Measurements from ENCODE around the gene FOXC1.

Gene FOXC1

DNA sequence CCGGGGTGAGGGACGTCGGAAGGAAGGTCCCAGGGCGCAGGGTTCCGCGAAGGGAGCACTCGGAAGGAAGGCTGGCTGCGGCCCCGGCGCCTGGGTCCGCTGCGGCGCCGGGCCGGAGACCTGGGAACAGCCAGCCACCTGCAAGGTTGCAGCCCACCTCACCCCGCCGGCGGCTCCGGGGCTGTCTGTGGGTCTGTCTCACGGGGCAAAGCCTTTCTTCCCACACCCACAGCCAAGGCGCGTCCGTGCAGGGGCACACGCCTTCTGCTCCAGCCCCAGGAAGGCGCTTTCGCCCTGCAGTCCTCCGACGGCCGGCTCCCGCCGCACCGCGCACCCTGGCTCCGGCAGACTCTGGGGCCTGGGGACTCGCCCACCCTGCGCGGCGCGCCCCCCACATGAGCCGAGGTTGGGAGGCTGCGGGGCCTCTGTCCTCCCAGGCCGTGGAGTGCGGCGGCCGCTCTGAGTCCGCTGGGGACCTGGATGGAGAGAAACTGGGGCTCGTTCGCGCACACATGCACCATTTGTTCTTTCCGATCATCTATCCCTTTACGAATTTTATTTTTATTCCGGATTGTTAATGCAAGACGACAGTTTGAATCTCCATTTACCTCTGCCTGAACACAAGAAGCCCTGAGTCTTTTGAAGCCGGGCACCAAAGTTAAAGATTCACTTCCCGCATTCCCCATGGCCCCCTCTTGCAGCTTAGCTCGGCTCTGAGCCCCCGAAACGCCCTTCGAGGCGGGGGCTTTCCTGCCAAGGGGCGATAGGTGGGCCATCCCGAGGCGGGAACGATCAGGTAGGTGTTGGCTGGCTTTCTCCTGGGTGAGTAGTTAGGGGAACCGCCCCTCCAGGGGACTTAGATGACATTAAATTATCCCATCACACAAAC is 4.5 kb upstream of the FOXC1 start:
- Histone ChIP-seq H3K27me3 (ENCODE audit: low read depth) (no peaks in the 10 kb centered on the region), H3K4me1 (peaks cover 26% of the 10 kb centered on the region), H3K9me3 (no peaks in the 10 kb centered on the region), H3K36me3 (replicated peaks) (no peaks in the 10 kb centered on the region), H3K4me3 (no peak overlapping the region; the same call in 1 of the 2 replicates)
- in situ Hi-C loops (cut with MboI; ENCODE audit: low sequenced_read_pairs), result loop anchor here (10.0 to 25.0 kb wide), 2 partner anchors 507 to 590 kb away; no protein-coding TSS in a partner anchor
- no peak for DNase-seq (ENCODE audit: low spot score in 2 of 2)

DNA sequence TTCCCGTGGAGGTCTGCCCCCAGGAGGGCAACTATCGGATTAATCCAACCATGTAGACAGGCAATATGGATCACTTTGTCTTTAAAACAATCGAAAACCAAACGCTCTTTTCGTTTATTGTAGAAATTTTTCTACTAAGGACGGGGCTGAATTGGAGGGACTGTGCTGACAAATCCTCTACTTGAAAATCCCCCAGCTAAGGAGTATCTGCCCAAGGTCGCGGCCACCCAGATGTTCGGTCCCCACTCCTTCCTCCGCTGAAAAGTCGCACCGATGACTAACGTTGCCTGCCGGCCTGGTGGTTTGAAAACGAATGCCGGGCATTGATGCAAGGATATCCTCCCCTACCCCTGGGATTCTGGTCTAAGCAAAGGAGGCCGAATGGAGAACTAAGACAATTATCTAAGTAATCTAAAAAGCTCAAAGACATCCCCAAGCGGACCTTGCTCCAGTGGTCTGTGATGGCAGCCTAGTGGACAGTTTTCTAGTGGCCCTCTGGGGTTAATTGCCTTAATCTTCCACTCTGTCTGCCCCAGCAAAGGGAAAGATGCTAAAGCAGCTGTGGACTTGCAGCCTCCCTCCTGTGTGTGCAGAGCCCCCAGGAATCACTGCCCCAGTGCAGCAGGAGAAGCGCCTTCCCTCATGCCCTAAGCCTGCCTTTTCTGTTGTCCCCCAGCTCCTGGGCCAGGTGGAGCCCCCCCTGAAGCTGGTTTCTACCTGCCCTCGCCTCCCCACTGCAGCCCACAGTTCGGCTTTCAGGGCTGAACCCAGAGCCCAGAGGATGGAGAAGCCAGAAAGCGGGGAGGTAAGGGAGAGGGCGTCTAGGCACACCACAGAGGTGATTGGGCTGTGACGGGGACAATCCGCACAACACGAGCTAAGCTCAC is 3.6 kb upstream of the FOXC1 start:
- Histone ChIP-seq H3K4me3 (no peak overlapping the region), H3K9me3 (no peaks in the 10 kb centered on the region), H3K27me3 (ENCODE audit: low read depth) (no peaks in the 10 kb centered on the region), H3K36me3 (replicated peaks) (no peaks in the 10 kb centered on the region), H3K4me1 (peaks cover 26% of the 10 kb centered on the region)
- in situ Hi-C loops (cut with MboI; ENCODE audit: low sequenced_read_pairs), result loop anchor here (10.0 to 25.0 kb wide), 2 partner anchors 506 to 589 kb away; no protein-coding TSS in a partner anchor
- DNase-seq (ENCODE audit: low spot score in 2 of 2), result no peak

- in situ Hi-C loops (cut with MboI; ENCODE audit: low sequenced_read_pairs), result loop anchor here (10.0 to 25.0 kb wide), 2 partner anchors 505 to 588 kb away; no protein-coding TSS in a partner anchor
- Histone ChIP-seq H3K4me3 (peak overlapping the region; percentile 17), H3K27me3 (ENCODE audit: low read depth) (no peaks in the 10 kb centered on the region), H3K4me1 (peaks cover 26% of the 10 kb centered on the region), H3K36me3 (replicated peaks) (0 out of 2 replicates have a peak, but pooled peaks cover 3% of the 10 kb centered on the region), H3K9me3 (no peaks in the 10 kb centered on the region)
- peak; percentile 26 to 70 for DNase-seq (ENCODE audit: low spot score in 2 of 2)
Measured at GRCh38 chr6:1606780-1607515, 2.8 kb upstream of the FOXC1 start.

- in situ Hi-C loops (cut with MboI; ENCODE audit: low sequenced_read_pairs), result loop anchor here (10.0 to 25.0 kb wide), 2 partner anchors 505 to 587 kb away; no protein-coding TSS in a partner anchor
- peak overlapping the region; percentile 17 for H3K4me3 ChIP-seq
- H3K27me3 ChIP-seq (ENCODE audit: low read depth), result no peaks in the 10 kb centered on the region
- H3K36me3 ChIP-seq (replicated peaks), result 0 out of 2 replicates have a peak, but pooled peaks cover 3% of the 10 kb centered on the region
- peak; percentile 83 to 90 for DNase-seq (ENCODE audit: low spot score in 2 of 2)
- no peaks in the 10 kb centered on the region for H3K9me3 ChIP-seq
- H3K4me1 ChIP-seq, result peaks cover 26% of the 10 kb centered on the region
Measured at GRCh38 chr6:1607516-1608221, 2.0 kb upstream of the FOXC1 start.

DNA sequence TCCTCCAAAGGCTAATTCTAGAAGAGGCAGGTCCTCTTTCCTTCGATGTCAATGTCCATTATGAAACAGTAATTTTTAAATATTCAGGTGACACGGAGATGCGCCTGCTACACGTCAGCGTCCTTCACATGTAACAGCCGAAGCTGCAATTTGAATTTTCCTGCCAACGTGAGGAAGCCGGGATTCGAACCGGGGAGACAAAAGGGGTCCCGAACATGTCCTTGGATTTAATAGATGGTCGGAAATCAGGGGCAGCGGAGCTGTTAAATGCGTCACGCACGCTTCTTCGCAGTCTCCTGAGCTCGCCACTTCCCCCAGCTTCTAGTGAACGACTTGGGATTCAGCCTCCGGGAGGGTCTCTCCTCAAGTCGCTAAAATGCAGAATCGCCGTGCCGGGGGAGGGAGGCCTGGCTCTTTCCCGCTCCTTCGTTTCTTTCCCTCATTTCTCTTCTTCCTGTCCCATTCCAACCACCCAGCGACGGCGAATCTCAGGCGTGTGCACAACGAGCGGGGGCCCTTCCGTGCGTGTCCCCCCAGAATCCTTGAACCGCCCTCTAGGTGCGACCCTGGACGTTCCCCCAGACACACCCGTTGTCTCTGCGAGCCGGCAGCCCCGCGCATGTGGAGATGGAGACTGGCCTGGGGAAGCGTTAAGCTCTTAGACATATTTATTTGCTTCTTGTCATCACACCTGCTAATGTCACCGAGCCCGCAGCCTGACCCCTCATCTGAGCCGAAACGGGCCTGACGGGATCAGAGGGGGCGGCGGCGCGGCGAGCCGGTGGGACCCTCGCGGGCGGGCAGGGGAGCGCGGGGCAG is 1.3 kb upstream of the FOXC1 start:
- Histone ChIP-seq H3K36me3 (replicated peaks) (0 out of 2 replicates have a peak, but pooled peaks cover 3% of the 10 kb centered on the region), H3K4me3 (no peak overlapping the region; the same call in none of the 2 replicates), H3K4me1 (peaks cover 26% of the 10 kb centered on the region), H3K9me3 (no peaks in the 10 kb centered on the region), H3K27me3 (ENCODE audit: low read depth) (no peaks in the 10 kb centered on the region)
- in situ Hi-C loops (cut with MboI; ENCODE audit: low sequenced_read_pairs), result loop anchor here (10.0 to 25.0 kb wide), 2 partner anchors 504 to 586 kb away; no protein-coding TSS in a partner anchor
- DNase-seq (ENCODE audit: low spot score in 2 of 2), result no peak

- no peaks in the 10 kb centered on the region for H3K9me3 ChIP-seq
- DNase-seq (ENCODE audit: low spot score in 2 of 2), result peak; percentile 23 to 71
- H3K4me3 ChIP-seq, result peak overlapping the region; percentile 39
- peaks cover 22% of the 10 kb centered on the region for H3K4me1 ChIP-seq
- H3K27me3 ChIP-seq (ENCODE audit: low read depth), result no peaks in the 10 kb centered on the region
- 0 out of 2 replicates have a peak, but pooled peaks cover 3% of the 10 kb centered on the region for H3K36me3 ChIP-seq (replicated peaks)
- in situ Hi-C loops (cut with MboI; ENCODE audit: low sequenced_read_pairs), result loop anchor here (10.0 to 25.0 kb wide), 2 partner anchors 503 to 586 kb away; no protein-coding TSS in a partner anchor
Measured at GRCh38 chr6:1609041-1609647, 571 bp upstream of the FOXC1 start.

DNA sequence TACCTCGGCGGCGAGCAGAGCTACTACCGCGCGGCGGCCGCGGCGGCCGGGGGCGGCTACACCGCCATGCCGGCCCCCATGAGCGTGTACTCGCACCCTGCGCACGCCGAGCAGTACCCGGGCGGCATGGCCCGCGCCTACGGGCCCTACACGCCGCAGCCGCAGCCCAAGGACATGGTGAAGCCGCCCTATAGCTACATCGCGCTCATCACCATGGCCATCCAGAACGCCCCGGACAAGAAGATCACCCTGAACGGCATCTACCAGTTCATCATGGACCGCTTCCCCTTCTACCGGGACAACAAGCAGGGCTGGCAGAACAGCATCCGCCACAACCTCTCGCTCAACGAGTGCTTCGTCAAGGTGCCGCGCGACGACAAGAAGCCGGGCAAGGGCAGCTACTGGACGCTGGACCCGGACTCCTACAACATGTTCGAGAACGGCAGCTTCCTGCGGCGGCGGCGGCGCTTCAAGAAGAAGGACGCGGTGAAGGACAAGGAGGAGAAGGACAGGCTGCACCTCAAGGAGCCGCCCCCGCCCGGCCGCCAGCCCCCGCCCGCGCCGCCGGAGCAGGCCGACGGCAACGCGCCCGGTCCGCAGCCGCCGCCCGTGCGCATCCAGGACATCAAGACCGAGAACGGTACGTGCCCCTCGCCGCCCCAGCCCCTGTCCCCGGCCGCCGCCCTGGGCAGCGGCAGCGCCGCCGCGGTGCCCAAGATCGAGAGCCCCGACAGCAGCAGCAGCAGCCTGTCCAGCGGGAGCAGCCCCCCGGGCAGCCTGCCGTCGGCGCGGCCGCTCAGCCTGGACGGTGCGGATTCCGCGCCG is 994 bp downstream of the FOXC1 start:
- no peaks in the 10 kb centered on the region for H3K27me3 ChIP-seq (ENCODE audit: low read depth)
- H3K9me3 ChIP-seq, result no peaks in the 10 kb centered on the region
- in situ Hi-C loops (cut with MboI; ENCODE audit: low sequenced_read_pairs), result loop anchor here (25.0 kb wide), 1 partner anchor 502 kb away; no protein-coding TSS in a partner anchor
- DNase-seq (ENCODE audit: low spot score in 2 of 2), result peak in 1 of 2 experiments; percentile 44
- peaks cover 21% of the 10 kb centered on the region for H3K4me1 ChIP-seq
- H3K36me3 ChIP-seq (replicated peaks), result 0 out of 2 replicates have a peak, but pooled peaks cover 3% of the 10 kb centered on the region
- H3K4me3 ChIP-seq, result peak overlapping the region; percentile 70

DNA sequence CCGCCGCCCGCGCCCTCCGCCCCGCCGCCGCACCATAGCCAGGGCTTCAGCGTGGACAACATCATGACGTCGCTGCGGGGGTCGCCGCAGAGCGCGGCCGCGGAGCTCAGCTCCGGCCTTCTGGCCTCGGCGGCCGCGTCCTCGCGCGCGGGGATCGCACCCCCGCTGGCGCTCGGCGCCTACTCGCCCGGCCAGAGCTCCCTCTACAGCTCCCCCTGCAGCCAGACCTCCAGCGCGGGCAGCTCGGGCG is 1.5 kb downstream of the FOXC1 start:
- in situ Hi-C loops (cut with MboI; ENCODE audit: low sequenced_read_pairs), result loop anchor here (25.0 kb wide), 1 partner anchor 501 kb away; no protein-coding TSS in a partner anchor
- Histone ChIP-seq H3K4me1 (peaks cover 21% of the 10 kb centered on the region), H3K36me3 (replicated peaks) (0 out of 2 replicates have a peak, but pooled peaks cover 3% of the 10 kb centered on the region), H3K27me3 (ENCODE audit: low read depth) (no peaks in the 10 kb centered on the region), H3K9me3 (no peaks in the 10 kb centered on the region), H3K4me3 (peak overlapping the region; percentile 70; the same call in 1 of the 2 replicates)
- peak; percentile 32 to 66 for DNase-seq (ENCODE audit: low spot score in 2 of 2)

DNA sequence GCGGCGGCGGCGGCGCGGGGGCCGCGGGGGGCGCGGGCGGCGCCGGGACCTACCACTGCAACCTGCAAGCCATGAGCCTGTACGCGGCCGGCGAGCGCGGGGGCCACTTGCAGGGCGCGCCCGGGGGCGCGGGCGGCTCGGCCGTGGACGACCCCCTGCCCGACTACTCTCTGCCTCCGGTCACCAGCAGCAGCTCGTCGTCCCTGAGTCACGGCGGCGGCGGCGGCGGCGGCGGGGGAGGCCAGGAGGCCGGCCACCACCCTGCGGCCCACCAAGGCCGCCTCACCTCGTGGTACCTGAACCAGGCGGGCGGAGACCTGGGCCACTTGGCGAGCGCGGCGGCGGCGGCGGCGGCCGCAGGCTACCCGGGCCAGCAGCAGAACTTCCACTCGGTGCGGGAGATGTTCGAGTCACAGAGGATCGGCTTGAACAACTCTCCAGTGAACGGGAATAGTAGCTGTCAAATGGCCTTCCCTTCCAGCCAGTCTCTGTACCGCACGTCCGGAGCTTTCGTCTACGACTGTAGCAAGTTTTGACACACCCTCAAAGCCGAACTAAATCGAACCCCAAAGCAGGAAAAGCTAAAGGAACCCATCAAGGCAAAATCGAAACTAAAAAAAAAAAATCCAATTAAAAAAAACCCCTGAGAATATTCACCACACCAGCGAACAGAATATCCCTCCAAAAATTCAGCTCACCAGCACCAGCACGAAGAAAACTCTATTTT is 2.0 kb downstream of the FOXC1 start:
- DNase-seq (ENCODE audit: low spot score in 2 of 2), result peak in 1 of 2 experiments; percentile 34
- no peaks in the 10 kb centered on the region for H3K9me3 ChIP-seq
- peaks cover 20% of the 10 kb centered on the region for H3K4me1 ChIP-seq
- no peaks in the 10 kb centered on the region for H3K27me3 ChIP-seq (ENCODE audit: low read depth)
- 0 out of 2 replicates have a peak, but pooled peaks cover 3% of the 10 kb centered on the region for H3K36me3 ChIP-seq (replicated peaks)
- in situ Hi-C loops (cut with MboI; ENCODE audit: low sequenced_read_pairs), result loop anchor here (25.0 kb wide), 1 partner anchor 501 kb away; no protein-coding TSS in a partner anchor
- H3K4me3 ChIP-seq, result peak overlapping the region; percentile 70

DNA sequence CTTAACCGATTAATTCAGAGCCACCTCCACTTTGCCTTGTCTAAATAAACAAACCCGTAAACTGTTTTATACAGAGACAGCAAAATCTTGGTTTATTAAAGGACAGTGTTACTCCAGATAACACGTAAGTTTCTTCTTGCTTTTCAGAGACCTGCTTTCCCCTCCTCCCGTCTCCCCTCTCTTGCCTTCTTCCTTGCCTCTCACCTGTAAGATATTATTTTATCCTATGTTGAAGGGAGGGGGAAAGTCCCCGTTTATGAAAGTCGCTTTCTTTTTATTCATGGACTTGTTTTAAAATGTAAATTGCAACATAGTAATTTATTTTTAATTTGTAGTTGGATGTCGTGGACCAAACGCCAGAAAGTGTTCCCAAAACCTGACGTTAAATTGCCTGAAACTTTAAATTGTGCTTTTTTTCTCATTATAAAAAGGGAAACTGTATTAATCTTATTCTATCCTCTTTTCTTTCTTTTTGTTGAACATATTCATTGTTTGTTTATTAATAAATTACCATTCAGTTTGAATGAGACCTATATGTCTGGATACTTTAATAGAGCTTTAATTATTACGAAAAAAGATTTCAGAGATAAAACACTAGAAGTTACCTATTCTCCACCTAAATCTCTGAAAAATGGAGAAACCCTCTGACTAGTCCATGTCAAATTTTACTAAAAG is 2.7 kb downstream of the FOXC1 start:
- peak in 1 of 2 experiments; percentile 24 for DNase-seq (ENCODE audit: low spot score in 2 of 2)
- Histone ChIP-seq H3K9me3 (no peaks in the 10 kb centered on the region), H3K4me1 (peaks cover 13% of the 10 kb centered on the region), H3K27me3 (ENCODE audit: low read depth) (no peaks in the 10 kb centered on the region), H3K36me3 (replicated peaks) (0 out of 2 replicates have a peak, but pooled peaks cover 3% of the 10 kb centered on the region), H3K4me3 (peak overlapping the region; percentile 70)
- in situ Hi-C loops (cut with MboI; ENCODE audit: low sequenced_read_pairs), result loop anchor here (25.0 kb wide), 1 partner anchor 500 kb away; no protein-coding TSS in a partner anchor

Measured in HAP-1 (cell line).